ENCODE results near the gene SS18L1.

- TF ChIP-seq CTCF (IDR thresholded peaks at IDR 0.05 in 2 of 3, conservative IDR thresholded peaks at IDR 0.05 in 1 of 3; ENCODE audit: borderline replicate concordance in 1 of 3, insufficient read depth in 1 of 3, low read depth in 2 of 3, low read length in 2 of 3) (no peak), POLR2A (IDR thresholded peaks at IDR 0.05; ENCODE audit: borderline replicate concordance, extremely low read depth, insufficient read depth, insufficient read length) (no peak), ELF1 (IDR thresholded peaks at IDR 0.05; ENCODE audit: borderline replicate concordance, low read depth) (no peak), ZFX (IDR thresholded peaks at IDR 0.05) (no peak), ATF3 (IDR thresholded peaks at IDR 0.05) (no peak), EZH2 (IDR thresholded peaks at IDR 0.05) (no peak), YY1 (IDR thresholded peaks at IDR 0.05; ENCODE audit: extremely low read depth, insufficient replicate concordance, low read depth, low read length) (no peak), EZH2phosphoT487 (IDR thresholded peaks at IDR 0.05; ENCODE audit: borderline replicate concordance) (no peak), JUND (IDR thresholded peaks at IDR 0.05) (no peak), ZBTB33 (IDR thresholded peaks at IDR 0.05; ENCODE audit: extremely low read depth, insufficient replicate concordance, low read length) (no peak), RAD21 (IDR thresholded peaks at IDR 0.05; ENCODE audit: low read depth) (no peak)
These were observed 30.6 kb downstream of the SS18L1 start for GRCh38 chr20:62174021-62174804.

All from HCT116 (cell line).